ENCODE results near the gene ZBTB16. TPM values are rescaled to one million over a fixed set of nuclear protein-coding genes. Genes with fewer than 3 reads are reported as not detected.

Gene ZBTB16
- total and polyA plus RNA-seq, 3 donors from 2014 or later = 11.4 to 88.5 (median 51.5) TPM

DNA sequence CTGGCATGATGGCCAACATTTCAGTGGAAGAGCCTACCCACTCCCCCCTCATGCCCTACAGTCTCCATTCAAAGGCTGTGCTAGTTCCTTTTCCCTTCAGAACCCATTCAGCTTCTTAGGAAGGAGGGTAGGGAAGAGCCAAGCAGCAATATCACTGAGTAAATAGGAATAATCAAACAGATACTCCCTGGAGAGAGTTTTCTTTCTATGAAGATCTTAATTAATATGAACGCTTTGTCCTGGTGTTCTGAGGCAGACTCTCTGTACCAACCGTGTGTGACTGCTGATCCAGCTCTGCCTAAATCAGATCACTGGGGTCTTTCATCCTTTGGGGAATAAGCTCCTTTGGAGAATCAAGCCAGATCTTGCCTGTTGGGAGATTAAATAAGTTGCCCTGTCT is 161.5 kb downstream of the ZBTB16 start:
- intact Hi-C loops (cut with DNase I; ENCODE audit: low total_unique reads) = no loop called here
- TF ChIP-seq POLR2A (IDR thresholded peaks at IDR 0.05) = no peak
- TF ChIP-seq, protein P1, sequence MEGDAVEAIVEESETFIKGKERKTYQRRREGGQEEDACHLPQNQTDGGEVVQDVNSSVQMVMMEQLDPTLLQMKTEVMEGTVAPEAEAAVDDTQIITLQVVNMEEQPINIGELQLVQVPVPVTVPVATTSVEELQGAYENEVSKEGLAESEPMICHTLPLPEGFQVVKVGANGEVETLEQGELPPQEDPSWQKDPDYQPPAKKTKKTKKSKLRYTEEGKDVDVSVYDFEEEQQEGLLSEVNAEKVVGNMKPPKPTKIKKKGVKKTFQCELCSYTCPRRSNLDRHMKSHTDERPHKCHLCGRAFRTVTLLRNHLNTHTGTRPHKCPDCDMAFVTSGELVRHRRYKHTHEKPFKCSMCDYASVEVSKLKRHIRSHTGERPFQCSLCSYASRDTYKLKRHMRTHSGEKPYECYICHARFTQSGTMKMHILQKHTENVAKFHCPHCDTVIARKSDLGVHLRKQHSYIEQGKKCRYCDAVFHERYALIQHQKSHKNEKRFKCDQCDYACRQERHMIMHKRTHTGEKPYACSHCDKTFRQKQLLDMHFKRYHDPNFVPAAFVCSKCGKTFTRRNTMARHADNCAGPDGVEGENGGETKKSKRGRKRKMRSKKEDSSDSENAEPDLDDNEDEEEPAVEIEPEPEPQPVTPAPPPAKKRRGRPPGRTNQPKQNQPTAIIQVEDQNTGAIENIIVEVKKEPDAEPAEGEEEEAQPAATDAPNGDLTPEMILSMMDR (IDR thresholded peaks at IDR 0.05) = no peak
- no peak for DNase-seq
- H3K4me1 ChIP-seq = peaks cover 27% of the 10 kb centered on the region
- no peak overlapping the region for H3K27ac ChIP-seq
- H3K4me3 ChIP-seq = no peak overlapping the region
- 81 to 89% methylated on average over 2 of the region's 2 CpGs for WGBS, 2 donors
- no peaks in the 10 kb centered on the region for H3K27me3 ChIP-seq
- H3K36me3 ChIP-seq (ENCODE audit: low read depth, missing control alignments) = no peaks in the 10 kb centered on the region
- no peaks in the 10 kb centered on the region for H3K9me3 ChIP-seq

GRCh38 chr11:114225661-114226060 is 166.2 kb downstream of the ZBTB16 start:
- 82 to 94% methylated on average over 1 of the region's 1 CpG for WGBS, 2 donors
- intact Hi-C loops (cut with DNase I; ENCODE audit: low total_unique reads) = no loop called here
- H3K4me1 ChIP-seq = no peaks in the 10 kb centered on the region
- TF ChIP-seq, protein P1 (IDR thresholded peaks at IDR 0.05) = no peak
- no peak for TF ChIP-seq POLR2A (IDR thresholded peaks at IDR 0.05)
- no peak overlapping the region for H3K4me3 ChIP-seq
- no peaks in the 10 kb centered on the region for H3K9me3 ChIP-seq
- no peak for DNase-seq
- no peaks in the 10 kb centered on the region for H3K27me3 ChIP-seq
- no peaks in the 10 kb centered on the region for H3K36me3 ChIP-seq (ENCODE audit: low read depth, missing control alignments)
- no peak overlapping the region for H3K27ac ChIP-seq

DNA sequence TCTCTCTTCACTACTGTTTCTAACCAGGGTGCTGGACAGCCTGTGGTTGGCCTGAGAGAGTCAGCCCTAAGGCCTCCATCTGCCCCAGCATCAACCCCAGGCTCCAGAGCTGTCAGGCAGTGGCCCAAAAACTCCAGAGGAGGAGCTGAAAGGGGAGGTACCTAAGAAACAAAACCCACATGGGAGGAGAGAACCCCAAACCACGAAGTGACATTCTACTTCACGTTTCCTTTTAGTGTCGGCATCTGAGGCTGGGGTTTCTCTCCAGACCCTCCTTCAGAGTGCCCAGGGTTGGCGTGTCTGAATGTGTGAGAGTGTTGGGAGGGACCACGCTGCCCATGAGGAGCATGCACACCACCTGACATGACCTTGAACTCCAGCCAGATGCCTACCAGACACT is 166.8 kb downstream of the ZBTB16 start:
- Histone ChIP-seq H3K27ac (no peak overlapping the region), H3K27me3 (no peaks in the 10 kb centered on the region), H3K9me3 (no peaks in the 10 kb centered on the region), H3K36me3 (ENCODE audit: low read depth, missing control alignments) (no peaks in the 10 kb centered on the region), H3K4me3 (no peak overlapping the region), H3K4me1 (no peaks in the 10 kb centered on the region)
- TF ChIP-seq, protein P1 (IDR thresholded peaks at IDR 0.05) = no peak
- TF ChIP-seq POLR2A (IDR thresholded peaks at IDR 0.05) = no peak
- intact Hi-C loops (cut with DNase I; ENCODE audit: low total_unique reads) = no loop called here
- DNase-seq = no peak
- WGBS, 2 donors = 74 to 83% methylated on average over 5 of the region's 5 CpGs

DNA sequence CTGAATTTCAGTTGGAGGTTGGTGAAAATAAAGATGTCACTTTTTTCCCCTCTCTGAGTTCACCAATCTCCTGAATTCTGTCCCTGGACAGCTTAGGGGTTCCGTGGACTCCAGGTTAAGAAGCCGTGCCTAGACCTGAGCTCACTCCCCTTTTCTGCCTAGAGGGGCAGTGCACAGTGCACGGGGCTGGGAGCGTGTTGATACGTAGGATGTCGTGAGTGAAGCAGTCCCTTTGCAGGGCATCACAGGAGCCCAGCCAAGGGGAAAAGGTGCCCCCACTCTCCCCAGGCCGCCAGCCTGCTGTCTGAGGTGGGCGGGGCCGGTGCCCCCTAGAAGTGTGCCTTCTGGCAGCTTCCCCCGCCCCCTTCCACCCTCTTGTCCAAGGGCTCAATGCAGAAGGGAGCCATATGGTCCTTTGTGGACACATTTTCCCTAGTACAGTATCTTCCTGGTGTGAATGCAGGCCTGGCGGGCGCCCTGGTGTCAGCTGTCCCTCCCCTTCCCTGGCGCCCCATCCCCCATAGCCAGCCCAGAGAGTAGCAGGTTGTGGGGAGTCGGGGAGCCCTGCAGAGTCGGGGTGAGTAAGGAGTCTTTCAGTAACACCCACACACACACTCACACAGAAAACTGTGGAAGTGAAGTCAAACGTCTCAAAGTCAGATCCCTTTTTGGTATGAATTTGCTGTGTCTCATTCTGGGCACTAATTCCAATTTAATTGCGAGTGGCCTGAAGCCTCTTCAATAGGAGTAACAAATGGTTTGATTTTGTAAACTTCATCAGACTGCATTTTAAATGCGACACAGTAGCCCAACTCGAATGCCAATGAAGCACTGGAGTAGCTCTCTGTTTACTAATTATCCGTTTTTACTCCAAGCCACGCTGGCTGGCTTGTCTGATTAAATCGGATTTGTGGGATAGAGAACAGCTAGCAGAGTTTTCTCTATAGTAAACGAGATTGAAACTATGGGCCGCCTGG is 169.2 kb downstream of the ZBTB16 start:
- no peak overlapping the region for H3K4me3 ChIP-seq
- intact Hi-C loops (cut with DNase I; ENCODE audit: low total_unique reads) = no loop called here
- WGBS, 2 donors = 73% methylated on average over 19 to 24 of the region's 24 CpGs
- DNase-seq = no peak
- no peaks in the 10 kb centered on the region for H3K27me3 ChIP-seq
- TF ChIP-seq POLR2A (IDR thresholded peaks at IDR 0.05) = no peak
- TF ChIP-seq, protein P1 (IDR thresholded peaks at IDR 0.05) = no peak
- H3K9me3 ChIP-seq = no peaks in the 10 kb centered on the region
- no peak overlapping the region for H3K27ac ChIP-seq
- H3K36me3 ChIP-seq (ENCODE audit: low read depth, missing control alignments) = no peaks in the 10 kb centered on the region
- H3K4me1 ChIP-seq = no peaks in the 10 kb centered on the region

Measured in testis (tissue), 3 donors.